HEK293T (cell line): Measurements from ENCODE around the gene VWC2L.

ENCODE experiments used
- CTCF ChIA-PET: fragments of 350-600 bp; formaldehyde crosslinking; extraction: SDS; loops from one replicate; lab custom pipeline; 2021; ENCODE audit warnings: antibody characterized with exemption, inconsistent platforms; lab: Yijun Ruan, JAX
- POLR2A ChIA-PET: fragments of 350-600 bp; formaldehyde crosslinking; extraction: SDS; loops from one replicate; lab custom pipeline; 2020; ENCODE audit warnings: antibody characterized with exemption, inconsistent platforms; lab: Yijun Ruan, JAX
- DNase-seq: peaks from one replicate; pipeline ENCODE4 v3.0.0; 2012; ENCODE audit warnings: mixed read lengths; ENCODE audit errors: extremely low spot score
- ARNT ChIP-seq: fragments of 450-650 bp; IDR thresholded peaks from 2 replicates; pipeline ENCODE4 v1.6.1; 2017; ENCODE audit warnings: mild to moderate bottlenecking
- BHLHE40 ChIP-seq: fragments of 450-650 bp; IDR thresholded peaks from 2 replicates; pipeline ENCODE4 v1.6.1; 2016; ENCODE audit warnings: mild to moderate bottlenecking, moderate library complexity, borderline replicate concordance
- CTBP1 ChIP-seq: fragments of 450-650 bp; IDR thresholded peaks from 2 replicates; pipeline ENCODE4 v1.6.1; 2016; ENCODE audit warnings: borderline replicate concordance
- ELF4 ChIP-seq: fragments of 450-650 bp; IDR thresholded peaks from 2 replicates; pipeline ENCODE4 v1.6.1; 2017; ENCODE audit warnings: antibody characterized with exemption
- FOXA1 ChIP-seq: fragments of 450-650 bp; IDR thresholded peaks from 2 replicates; pipeline ENCODE4 v1.6.1; 2016; ENCODE audit warnings: mild to moderate bottlenecking
- FOXK2 ChIP-seq: fragments of 450-650 bp; IDR thresholded peaks from 2 replicates; pipeline ENCODE4 v1.6.1; 2016; ENCODE audit warnings: mild to moderate bottlenecking
- FOXM1 ChIP-seq: fragments of 450-650 bp; IDR thresholded peaks from 2 replicates; pipeline ENCODE4 v1.6.1; 2017; ENCODE audit warnings: mild to moderate bottlenecking, borderline replicate concordance
- HDGF ChIP-seq: fragments of 450-650 bp; IDR thresholded peaks from 2 replicates; pipeline ENCODE4 v1.6.1; 2017; ENCODE audit warnings: antibody characterized with exemption, borderline replicate concordance
- L3MBTL2 ChIP-seq: fragments of 450-650 bp; conservative IDR thresholded peaks from 2 replicates; pipeline ENCODE4 v1.6.1; 2016; ENCODE audit warnings: mild to moderate bottlenecking
- LEF1 ChIP-seq: fragments of 450-650 bp; IDR thresholded peaks from 2 replicates; pipeline ENCODE4 v1.6.1; 2017; ENCODE audit warnings: mild to moderate bottlenecking, borderline replicate concordance
- NFRKB ChIP-seq: fragments of 450-650 bp; IDR thresholded peaks from 2 replicates; pipeline ENCODE4 v1.6.1; 2016; ENCODE audit warnings: mild to moderate bottlenecking, moderate library complexity
- SP1 ChIP-seq: fragments of 450-650 bp; IDR thresholded peaks from 2 replicates; pipeline ENCODE4 v1.6.1; 2017
- SUZ12 ChIP-seq: fragments of 450-650 bp; IDR thresholded peaks from 2 replicates; pipeline ENCODE4 v1.6.1; 2016; ENCODE audit warnings: mild to moderate bottlenecking
- TARDBP ChIP-seq: fragments of 450-650 bp; IDR thresholded peaks from 2 replicates; pipeline ENCODE4 v1.6.1; 2016
- ZNF384 ChIP-seq: fragments of 450-650 bp; IDR thresholded peaks from 2 replicates; pipeline ENCODE4 v1.6.1; 2016
- TF ChIP-seq, protein P1 (sequence below): fragments of 450-650 bp; IDR thresholded peaks from 2 replicates; pipeline ENCODE4 v1.6.1; 2016

VWC2L gene

GRCh38 chr2:214436470-214436869 is 25.6 kb downstream of the VWC2L start:
- POLR2A ChIA-PET: no interaction called here
- DNase-seq: no peak
- CTCF ChIA-PET: no interaction called here

GRCh38 chr2:214450118-214450894 is 39.5 kb downstream of the VWC2L start:
- ChIA-PET POLR2A (no interaction called here), CTCF (interaction anchor here (0.6 kb wide), 1 partner anchor 819 kb away, joined by 3 read pairs; no protein-coding TSS in a partner anchor)
- TF ChIP-seq ARNT: no peak
- TF ChIP-seq CTBP1: no peak
- TF ChIP-seq, protein P1, sequence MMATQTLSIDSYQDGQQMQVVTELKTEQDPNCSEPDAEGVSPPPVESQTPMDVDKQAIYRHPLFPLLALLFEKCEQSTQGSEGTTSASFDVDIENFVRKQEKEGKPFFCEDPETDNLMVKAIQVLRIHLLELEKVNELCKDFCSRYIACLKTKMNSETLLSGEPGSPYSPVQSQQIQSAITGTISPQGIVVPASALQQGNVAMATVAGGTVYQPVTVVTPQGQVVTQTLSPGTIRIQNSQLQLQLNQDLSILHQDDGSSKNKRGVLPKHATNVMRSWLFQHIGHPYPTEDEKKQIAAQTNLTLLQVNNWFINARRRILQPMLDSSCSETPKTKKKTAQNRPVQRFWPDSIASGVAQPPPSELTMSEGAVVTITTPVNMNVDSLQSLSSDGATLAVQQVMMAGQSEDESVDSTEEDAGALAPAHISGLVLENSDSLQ: no peak
- no peak for TF ChIP-seq FOXM1
- DNase-seq: no peak

More at GRCh38 chr2:214436470-214436869, 25.6 kb downstream of the VWC2L start:
- TF ChIP-seq L3MBTL2 (no peak), SP1 (no peak), NFRKB (no peak), ARNT (no peak), FOXK2 (no peak), FOXM1 (no peak), LEF1 (no peak), TARDBP (no peak), ZNF384 (no peak), BHLHE40 (no peak), SUZ12 (no peak), CTBP1 (no peak), ELF4 (no peak)
- TF ChIP-seq, protein P1: no peak

DNA sequence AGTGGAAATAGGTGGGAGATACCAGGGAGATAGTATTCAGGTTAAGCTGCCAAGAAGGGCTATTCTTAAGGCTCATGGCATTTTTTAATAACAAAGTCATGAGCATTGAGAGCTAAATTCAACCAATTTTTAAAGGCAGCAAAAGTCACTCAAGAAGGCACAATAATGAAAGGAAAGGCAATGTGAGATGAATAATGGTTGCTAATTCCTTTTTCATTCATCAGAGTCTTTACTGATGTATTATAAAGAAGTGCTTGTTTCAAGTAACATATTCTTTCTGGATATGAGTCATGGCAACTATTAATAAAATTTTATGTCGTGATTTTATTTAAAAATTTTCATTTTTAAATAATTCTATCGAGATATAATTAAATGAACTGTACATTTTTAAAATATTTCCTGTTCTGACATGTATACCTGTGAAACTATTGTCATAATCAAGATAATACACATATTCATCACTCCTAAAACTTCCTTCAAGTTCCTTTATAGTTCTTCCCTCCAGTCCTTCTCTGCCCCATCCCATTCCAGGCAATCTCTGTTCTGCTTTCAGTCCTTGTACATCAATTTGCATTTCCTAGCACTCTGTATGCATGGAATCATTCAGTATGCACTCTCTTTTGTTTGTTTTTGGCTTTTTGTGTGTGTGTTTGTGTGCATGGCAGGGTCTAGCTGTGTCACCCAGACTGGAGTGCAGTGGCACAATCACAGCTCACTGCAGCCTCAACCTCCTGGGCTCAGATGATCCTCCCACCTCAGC is 40.8 kb downstream of the VWC2L start:
- ChIA-PET CTCF (interaction anchor here (0.8 kb wide), 1 partner anchor 26 kb away, joined by 3 read pairs; no protein-coding TSS in a partner anchor), POLR2A (no interaction called here)
- TF ChIP-seq FOXM1 (no peak), ELF4 (no peak)
- no peak for DNase-seq

DNA sequence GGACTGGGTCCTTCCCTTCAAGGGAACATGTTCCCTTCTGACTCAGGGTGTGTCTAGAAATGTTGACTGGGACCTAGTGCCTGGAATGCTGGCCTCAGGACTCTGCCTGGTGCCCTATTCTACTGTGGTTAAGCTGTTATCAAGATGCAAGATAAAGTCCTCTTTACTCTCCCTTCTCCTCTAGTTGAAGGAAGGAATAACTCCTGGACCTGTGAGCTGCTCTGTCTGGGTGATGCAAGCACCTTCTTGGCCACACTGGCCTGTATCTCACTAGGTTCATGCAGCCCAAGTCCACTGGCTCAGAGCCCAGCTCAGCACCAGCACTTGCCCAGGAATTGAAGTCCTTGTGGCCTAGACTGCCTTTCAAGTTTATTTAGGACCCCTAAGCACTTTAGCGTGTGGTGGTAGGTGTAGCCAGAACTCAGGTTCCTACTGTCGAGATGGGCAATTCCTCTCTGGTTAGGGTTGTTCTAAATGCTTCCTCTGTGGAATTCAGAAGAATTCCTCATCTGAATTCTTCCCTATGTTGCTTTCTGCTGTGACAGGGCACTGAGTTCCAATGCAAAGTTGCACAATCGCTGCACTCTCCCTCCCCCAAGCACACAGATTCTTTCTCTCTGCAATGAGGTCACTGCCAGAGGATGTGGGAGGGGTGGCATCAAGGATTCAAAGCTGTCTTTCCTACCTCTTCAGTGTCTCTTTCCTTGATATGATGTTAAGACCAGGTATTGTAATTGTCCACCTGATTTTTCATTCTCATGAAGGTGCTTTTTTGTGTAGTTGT is 54.7 kb downstream of the VWC2L start:
- POLR2A ChIA-PET: no interaction called here
- no peak for DNase-seq
- CTCF ChIA-PET: no interaction called here
- TF ChIP-seq CTBP1 (no peak), FOXA1 (no peak)

DNA sequence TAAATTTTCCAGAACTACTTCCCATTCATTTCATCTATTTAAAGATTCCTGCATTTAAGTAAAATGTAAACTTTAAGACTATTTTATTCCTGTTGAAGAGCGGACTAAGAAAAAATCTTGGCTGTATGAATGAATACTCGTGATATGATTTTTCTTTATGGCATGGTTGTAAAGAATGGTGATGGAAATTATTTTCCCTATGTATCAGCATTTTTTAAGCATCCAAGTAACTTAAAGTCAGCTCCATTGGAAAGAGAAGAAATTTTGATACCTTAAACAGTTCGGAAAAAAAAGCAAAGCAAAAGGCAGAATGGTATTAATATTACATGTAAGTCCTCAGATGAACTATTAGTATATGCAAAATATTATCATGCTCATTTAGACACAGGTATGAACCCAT is 58.9 kb downstream of the VWC2L start:
- ChIA-PET CTCF (no interaction called here), POLR2A (no interaction called here)
- TF ChIP-seq HDGF (no peak), SP1 (no peak), FOXA1 (no peak), ARNT (no peak), CTBP1 (no peak)
- TF ChIP-seq, protein P1: no peak
- DNase-seq: no peak

GRCh38 chr2:214471382-214471781 is 60.5 kb downstream of the VWC2L start:
- CTCF ChIA-PET: no interaction called here
- TF ChIP-seq BHLHE40 (no peak), ELF4 (no peak), FOXM1 (no peak), SUZ12 (no peak), FOXK2 (no peak), HDGF (no peak), FOXA1 (no peak), NFRKB (no peak), ZNF384 (no peak), ARNT (no peak), L3MBTL2 (no peak), CTBP1 (no peak), LEF1 (no peak), TARDBP (no peak), SP1 (no peak)
- TF ChIP-seq, protein P1: no peak
- POLR2A ChIA-PET: no interaction called here

More at GRCh38 chr2:214471382-214471781, 60.5 kb downstream of the VWC2L start:
- DNase-seq: no peak
